Prostate gland (tissue), 2 donors: ENCODE measurements around the gene SPOP. TPM values are rescaled to one million over a fixed set of nuclear protein-coding genes. Genes with fewer than 3 reads are reported as not detected.

Experiments
- DNase-seq: peaks from one replicate; pipeline ENCODE4 v3.0.0-alpha.2; 2019; ENCODE audit warnings: low spot score
- H3K27ac ChIP-seq, 2 donors: fragments of 200-600 bp; sonication (generic); 2 replicates each; pipeline ENCODE4 v1.5.1; 2017 to 2019
- H3K27me3 ChIP-seq: fragments of 200-600 bp; sonication (generic); replicated peaks from 2 replicates; pipeline ENCODE4 v1.5.1; 2019; ENCODE audit not compliant: insufficient read depth
- H3K36me3 ChIP-seq, 2 donors: fragments of 200-600 bp; sonication (generic); 1 replicate in 1 of 2; 2 replicates in 1 of 2; pipeline versions ENCODE4 v1.5.1 to v1.8.1; 2017 to 2019
- H3K4me1 ChIP-seq: fragments of 200-600 bp; sonication (generic); replicated peaks from 2 replicates; pipeline ENCODE4 v1.5.1; 2019
- H3K4me3 ChIP-seq, 2 donors: fragments of 200-600 bp; sonication (generic); 2 replicates each; pipeline ENCODE4 v1.5.1; 2017 to 2019
- H3K9me3 ChIP-seq: fragments of 200-600 bp; sonication (generic); 2 replicates; pipeline ENCODE4 v1.5.1; 2017
- CTCF ChIP-seq, 4 experiments: fragments of 200-600 bp in 2 of 4; fragments of 450-650 bp in 2 of 4; sonication (generic) in 2 of 4; IDR thresholded peaks; 1 replicate in 3 of 4; 2 replicates in 1 of 4; pipeline ENCODE4 v1.5.1; 2016 to 2019; ENCODE audit warnings: antibody characterized with exemption in 4 of 4, mild to moderate bottlenecking in 2 of 4, moderate library complexity in 2 of 4
- POLR2A ChIP-seq: fragments of 450-650 bp; IDR thresholded peaks from one replicate; pipeline ENCODE4 v1.6.1; 2016; ENCODE audit warnings: antibody characterized with exemption, mild to moderate bottlenecking
- POLR2AphosphoS5 ChIP-seq: sonication (generic); formaldehyde crosslinking; IDR thresholded peaks from one replicate; pipeline ENCODE4 v1.6.1; 2017; ENCODE audit warnings: antibody characterized with exemption
- WGBS: methylation state at CpG from one replicate; pipeline ENCODE4 v1.1.5; 2018; 5-methylcytosine and 5-hydroxymethylcytosine counted together
- intact Hi-C: fragments of 100-400 bp; cut with DNase I; formaldehyde crosslinking; loops from one replicate; pipeline ENCODE4 v1.14.2; 2022
- total RNA-seq, 2 donors: library from RNA; depleted of rRNA; stranded (reverse); fragments of >200 nt; gene quantifications; one replicate each; pipeline ENCODE4 v1.1.0, GENCODE V29; 2016

Gene SPOP
- total RNA-seq, 2 donors from 2014 or later = 80.8 to 93.0 TPM

- no peak for DNase-seq
- Histone ChIP-seq H3K4me1 (no peaks in the 10 kb centered on the region), H3K27ac (no peak overlapping the region), H3K4me3 (no peak overlapping the region), H3K9me3 (no peaks in the 10 kb centered on the region), H3K36me3 (no peaks in the 10 kb centered on the region), H3K27me3 (no peaks in the 10 kb centered on the region)
- 76% methylated on average over 7 of the region's 7 CpGs for WGBS
- TF ChIP-seq CTCF (IDR thresholded peaks at IDR 0.05) = no peak
- peak; percentile 26 for TF ChIP-seq POLR2AphosphoS5
- intact Hi-C loops = no loop called here
Observed at GRCh38 chr17:49604314-49604869, 73.5 kb downstream of the SPOP start.

GRCh38 chr17:49603720-49604119 lies 74.2 kb downstream of the SPOP start:
- no peak for DNase-seq
- Histone ChIP-seq H3K9me3 (no peaks in the 10 kb centered on the region), H3K4me1 (peaks cover 1% of the 10 kb centered on the region), H3K27ac (no peak overlapping the region), H3K27me3 (no peaks in the 10 kb centered on the region), H3K36me3 (no peaks in the 10 kb centered on the region), H3K4me3 (no peak overlapping the region)
- WGBS = 60% methylated on average over 2 of the region's 2 CpGs
- intact Hi-C loops = no loop called here
- no peak for TF ChIP-seq POLR2A
- no peak for TF ChIP-seq CTCF (IDR thresholded peaks at IDR 0.05)
- TF ChIP-seq POLR2AphosphoS5 = no peak

- intact Hi-C loops = no loop called here
- H3K9me3 ChIP-seq = no peaks in the 10 kb centered on the region
Observed at GRCh38 chr17:49603238-49603637, 74.7 kb downstream of the SPOP start.

GRCh38 chr17:49602783-49603182 lies 75.1 kb downstream of the SPOP start:
- Histone ChIP-seq H3K9me3 (no peaks in the 10 kb centered on the region), H3K36me3 (no peaks in the 10 kb centered on the region), H3K27me3 (no peaks in the 10 kb centered on the region), H3K4me1 (peaks cover 10% of the 10 kb centered on the region), H3K4me3 (no peak overlapping the region), H3K27ac (no peak overlapping the region)
- intact Hi-C loops = no loop called here
- no peak for TF ChIP-seq POLR2A
- no peak for TF ChIP-seq POLR2AphosphoS5
- TF ChIP-seq CTCF (IDR thresholded peaks at IDR 0.05) = no peak
- no peak for DNase-seq

More at GRCh38 chr17:49603238-49603637, 74.7 kb downstream of the SPOP start:
- 34% methylated on average over 3 of the region's 3 CpGs for WGBS
- H3K4me3 ChIP-seq = no peak overlapping the region
- TF ChIP-seq POLR2A = no peak
- no peak for TF ChIP-seq POLR2AphosphoS5
- no peak for TF ChIP-seq CTCF (IDR thresholded peaks at IDR 0.05)
- DNase-seq = no peak
- H3K4me1 ChIP-seq = peaks cover 6% of the 10 kb centered on the region
- no peak overlapping the region for H3K27ac ChIP-seq
- H3K36me3 ChIP-seq = no peaks in the 10 kb centered on the region
- no peaks in the 10 kb centered on the region for H3K27me3 ChIP-seq

- H3K27me3 ChIP-seq = no peaks in the 10 kb centered on the region
- H3K27ac ChIP-seq = no peak overlapping the region
- no peaks in the 10 kb centered on the region for H3K36me3 ChIP-seq
- DNase-seq = no peak
- H3K4me1 ChIP-seq = peaks cover 10% of the 10 kb centered on the region
- intact Hi-C loops = no loop called here
- TF ChIP-seq CTCF (IDR thresholded peaks at IDR 0.05) = no peak
- no peak for TF ChIP-seq POLR2A
- H3K9me3 ChIP-seq = no peaks in the 10 kb centered on the region
- no peak overlapping the region for H3K4me3 ChIP-seq
Observed at GRCh38 chr17:49600949-49601348, 76.9 kb downstream of the SPOP start.
